OCI-LY1 (cell line): ENCODE results near the gene NEDD4L.

ENCODE experiments used
- H2AFZ ChIP-seq: fragments of 200-600 bp; sonication (generic), shearing (Covaris generic); 2 replicates; pipeline ENCODE4 v1.6.0; 2014; ENCODE audit warnings: antibody characterized with exemption, mild to moderate bottlenecking, low read length
- H3F3A ChIP-seq: fragments of 200-600 bp; sonication (generic), shearing (Covaris generic); 2 replicates; pipeline ENCODE4 v1.6.0; 2014; ENCODE audit warnings: mild to moderate bottlenecking, antibody characterized with exemption, low read length, moderate library complexity; ENCODE audit not compliant: insufficient read depth
- H3K27ac ChIP-seq: fragments of 200-600 bp; sonication (generic); 2 replicates; pipeline ENCODE4 v1.5.1; 2014; ENCODE audit warnings: low read length, mixed run types, mild to moderate bottlenecking, low read depth; ENCODE audit not compliant: poor library complexity, severe bottlenecking
- H3K27me3 ChIP-seq: fragments of 200-600 bp; sonication (generic); 2 replicates; pipeline ENCODE4 v1.6.0; 2014; ENCODE audit warnings: antibody characterized with exemption, mild to moderate bottlenecking, low read length, moderate library complexity; ENCODE audit not compliant: insufficient read depth
- H3K36me3 ChIP-seq: fragments of 200-600 bp; sonication (generic); 2 replicates; pipeline ENCODE4 v1.6.1; 2014; ENCODE audit warnings: mild to moderate bottlenecking, antibody characterized with exemption, low read length, moderate library complexity, mixed read lengths; ENCODE audit not compliant: insufficient read depth
- H3K4me1 ChIP-seq: fragments of 200-600 bp; sonication (generic); 2 replicates; pipeline ENCODE4 v1.5.1; 2014; ENCODE audit warnings: mild to moderate bottlenecking, low read length, moderate library complexity; ENCODE audit not compliant: insufficient read depth, severe bottlenecking
- H3K4me2 ChIP-seq: fragments of 200-600 bp; sonication (generic), shearing (Covaris generic); 2 replicates; pipeline ENCODE4 v1.6.1; 2014; ENCODE audit warnings: low read length
- H3K4me3 ChIP-seq: fragments of 200-600 bp; sonication (generic); 2 replicates; pipeline ENCODE4 v1.5.1; 2014; ENCODE audit warnings: low read length, low read depth, mild to moderate bottlenecking, mixed read lengths; ENCODE audit not compliant: poor library complexity, severe bottlenecking
- H3K79me2 ChIP-seq: fragments of 200-600 bp; shearing (Covaris generic); 2 replicates; pipeline ENCODE4 v1.6.1; 2016; ENCODE audit warnings: mixed run types, low read length, mixed read lengths; ENCODE audit not compliant: insufficient read depth
- H3K9ac ChIP-seq: fragments of 200-600 bp; sonication (generic), shearing (Covaris generic); 2 replicates; pipeline ENCODE4 v1.6.1; 2014; ENCODE audit warnings: mild to moderate bottlenecking, low read length, mixed read lengths
- H3K9me2 ChIP-seq: fragments of 200-600 bp; sonication (generic), shearing (Covaris generic); 2 replicates; pipeline ENCODE4 v1.6.1; 2014; ENCODE audit warnings: low read depth, mild to moderate bottlenecking, low read length, mixed read lengths
- H3K9me3 ChIP-seq: fragments of 200-600 bp; shearing (Covaris generic); 2 replicates; pipeline ENCODE4 v1.6.1; 2014; ENCODE audit warnings: low read length, mixed read lengths
- H4K20me1 ChIP-seq: fragments of 200-600 bp; sonication (generic), shearing (Covaris generic); 2 replicates; pipeline ENCODE4 v1.6.0; 2016; ENCODE audit warnings: mild to moderate bottlenecking, low read length; ENCODE audit not compliant: insufficient read depth
- CTCF ChIP-seq: fragments of 200-600 bp; sonication (generic), shearing (Covaris generic); IDR thresholded peaks from 2 replicates; pipeline ENCODE4 v1.5.1; 2017; ENCODE audit warnings: mild to moderate bottlenecking, antibody characterized with exemption, low read length, moderate library complexity, mixed read lengths
- EZH2 ChIP-seq: fragments of 200-600 bp; sonication (generic), shearing (Covaris generic); IDR thresholded peaks from 2 replicates; pipeline ENCODE4 v1.8.0; 2017; ENCODE audit warnings: borderline replicate concordance, mixed run types, mild to moderate bottlenecking, antibody characterized with exemption, low read length, moderate library complexity, mixed read lengths

The NEDD4L gene

DNA sequence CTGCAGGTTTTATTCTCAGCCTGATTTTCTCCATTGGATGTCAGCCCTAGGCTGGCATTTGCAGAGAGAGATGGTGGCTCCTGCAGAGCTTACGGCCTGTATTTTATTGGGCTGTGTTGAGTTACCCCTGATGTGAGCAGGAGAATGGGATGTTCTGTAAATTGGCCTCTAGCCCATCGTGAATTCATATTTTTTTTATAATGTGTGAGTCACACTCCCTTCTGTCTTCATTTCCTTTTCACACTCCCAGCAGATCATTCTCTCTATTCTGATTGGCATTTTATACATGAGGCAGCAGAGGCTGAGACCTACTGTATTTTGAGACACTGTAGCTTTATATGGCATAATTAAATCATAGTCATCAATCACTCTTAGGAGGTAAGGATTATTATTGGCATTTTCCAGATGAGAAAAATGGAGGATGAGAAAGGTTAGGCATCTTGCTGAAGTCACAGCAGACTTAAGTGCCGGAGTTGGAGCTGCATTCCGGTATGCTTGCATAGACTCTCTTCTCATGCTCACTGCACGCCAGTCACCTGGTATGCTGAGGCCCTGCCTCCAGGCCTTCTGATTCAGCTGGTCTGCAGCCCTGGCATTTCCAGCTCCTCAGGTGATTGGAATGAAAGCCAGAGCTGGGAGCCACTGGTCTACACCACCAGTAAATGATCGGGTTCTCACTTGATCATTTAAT, 142.4 kb downstream of the NEDD4L start:
- no peak overlapping the region for H3K9ac ChIP-seq
- no peaks in the 10 kb centered on the region for H3F3A ChIP-seq
- no peak overlapping the region for H3K27ac ChIP-seq
- no peaks in the 10 kb centered on the region for H3K79me2 ChIP-seq
- no peak overlapping the region for H3K4me3 ChIP-seq
- H3K9me2 ChIP-seq: no peaks in the 10 kb centered on the region
- H3K27me3 ChIP-seq: no peaks in the 10 kb centered on the region
- H3K4me2 ChIP-seq: no peak overlapping the region
- no peaks in the 10 kb centered on the region for H3K9me3 ChIP-seq
- H3K36me3 ChIP-seq: no peaks in the 10 kb centered on the region
- no peak overlapping the region for H2AFZ ChIP-seq
- H4K20me1 ChIP-seq: no peaks in the 10 kb centered on the region
- no peaks in the 10 kb centered on the region for H3K4me1 ChIP-seq
- TF ChIP-seq EZH2 (no peak), CTCF (no peak)

GRCh38 chr18:58187674-58188073, 143.6 kb downstream of the NEDD4L start:
- H3K4me1 ChIP-seq: no peaks in the 10 kb centered on the region
- no peak for TF ChIP-seq CTCF
- no peak for TF ChIP-seq EZH2

DNA sequence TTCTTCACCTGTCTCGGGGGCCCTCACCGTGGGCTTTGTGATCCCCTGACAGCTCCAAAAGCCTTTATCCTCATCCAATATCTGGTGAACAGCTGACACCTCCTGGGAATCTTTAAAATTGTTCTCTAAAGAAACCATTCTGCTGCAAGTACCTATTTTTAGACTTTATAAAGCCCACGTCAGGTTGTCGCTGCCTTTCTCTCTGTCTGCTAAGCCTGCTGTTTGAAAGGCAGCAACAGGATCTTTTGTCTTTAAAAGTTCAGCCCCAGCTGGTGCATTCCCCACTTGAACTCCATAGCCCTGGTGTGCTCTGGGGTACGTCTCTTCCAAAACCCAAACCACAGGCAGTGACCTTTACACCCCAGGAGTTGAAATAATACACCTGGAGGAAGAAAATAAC, 145.0 kb downstream of the NEDD4L start:
- Histone ChIP-seq H3K4me3 (no peak overlapping the region), H3K9me3 (no peaks in the 10 kb centered on the region), H3K36me3 (no peaks in the 10 kb centered on the region), H3K9ac (no peak overlapping the region), H2AFZ (no peak overlapping the region), H3K4me2 (no peak overlapping the region), H3K27ac (no peak overlapping the region), H3K79me2 (no peaks in the 10 kb centered on the region), H3K27me3 (0 out of 2 replicates have a peak, but pooled peaks cover 2% of the 10 kb centered on the region), H3K9me2 (no peaks in the 10 kb centered on the region), H3F3A (no peaks in the 10 kb centered on the region), H3K4me1 (no peaks in the 10 kb centered on the region), H4K20me1 (no peaks in the 10 kb centered on the region)
- TF ChIP-seq EZH2 (no peak), CTCF (no peak)

More at GRCh38 chr18:58187674-58188073, 143.6 kb downstream of the NEDD4L start:
- Histone ChIP-seq H3K27ac (no peak overlapping the region), H3K9me3 (no peaks in the 10 kb centered on the region), H3K4me2 (no peak overlapping the region), H3K4me3 (no peak overlapping the region), H4K20me1 (no peaks in the 10 kb centered on the region), H3K36me3 (no peaks in the 10 kb centered on the region), H3K9me2 (no peaks in the 10 kb centered on the region), H3F3A (no peaks in the 10 kb centered on the region), H3K9ac (no peak overlapping the region), H2AFZ (no peak overlapping the region), H3K79me2 (no peaks in the 10 kb centered on the region), H3K27me3 (0 out of 2 replicates have a peak, but pooled peaks cover 2% of the 10 kb centered on the region)
